HG02840 (cell line): ENCODE results near the gene CERS6.
"Not testable (repeated sequence)": the region's sequence is repeated elsewhere in the genome, so short reads cannot be mapped to it uniquely, and the experiment has no call there.

Source experiments
- ATAC-seq: cut with Tn5 transposase; IDR thresholded peaks from one replicate; pipeline ENCODE4 v1.9.1; 2021; ENCODE audit warnings: mild to moderate bottlenecking, moderate library complexity, moderate number of reproducible peaks; ENCODE audit not compliant: unreplicated experiment, low FRiP score

The CERS6 gene, protein sequence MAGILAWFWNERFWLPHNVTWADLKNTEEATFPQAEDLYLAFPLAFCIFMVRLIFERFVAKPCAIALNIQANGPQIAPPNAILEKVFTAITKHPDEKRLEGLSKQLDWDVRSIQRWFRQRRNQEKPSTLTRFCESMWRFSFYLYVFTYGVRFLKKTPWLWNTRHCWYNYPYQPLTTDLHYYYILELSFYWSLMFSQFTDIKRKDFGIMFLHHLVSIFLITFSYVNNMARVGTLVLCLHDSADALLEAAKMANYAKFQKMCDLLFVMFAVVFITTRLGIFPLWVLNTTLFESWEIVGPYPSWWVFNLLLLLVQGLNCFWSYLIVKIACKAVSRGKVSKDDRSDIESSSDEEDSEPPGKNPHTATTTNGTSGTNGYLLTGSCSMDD

DNA sequence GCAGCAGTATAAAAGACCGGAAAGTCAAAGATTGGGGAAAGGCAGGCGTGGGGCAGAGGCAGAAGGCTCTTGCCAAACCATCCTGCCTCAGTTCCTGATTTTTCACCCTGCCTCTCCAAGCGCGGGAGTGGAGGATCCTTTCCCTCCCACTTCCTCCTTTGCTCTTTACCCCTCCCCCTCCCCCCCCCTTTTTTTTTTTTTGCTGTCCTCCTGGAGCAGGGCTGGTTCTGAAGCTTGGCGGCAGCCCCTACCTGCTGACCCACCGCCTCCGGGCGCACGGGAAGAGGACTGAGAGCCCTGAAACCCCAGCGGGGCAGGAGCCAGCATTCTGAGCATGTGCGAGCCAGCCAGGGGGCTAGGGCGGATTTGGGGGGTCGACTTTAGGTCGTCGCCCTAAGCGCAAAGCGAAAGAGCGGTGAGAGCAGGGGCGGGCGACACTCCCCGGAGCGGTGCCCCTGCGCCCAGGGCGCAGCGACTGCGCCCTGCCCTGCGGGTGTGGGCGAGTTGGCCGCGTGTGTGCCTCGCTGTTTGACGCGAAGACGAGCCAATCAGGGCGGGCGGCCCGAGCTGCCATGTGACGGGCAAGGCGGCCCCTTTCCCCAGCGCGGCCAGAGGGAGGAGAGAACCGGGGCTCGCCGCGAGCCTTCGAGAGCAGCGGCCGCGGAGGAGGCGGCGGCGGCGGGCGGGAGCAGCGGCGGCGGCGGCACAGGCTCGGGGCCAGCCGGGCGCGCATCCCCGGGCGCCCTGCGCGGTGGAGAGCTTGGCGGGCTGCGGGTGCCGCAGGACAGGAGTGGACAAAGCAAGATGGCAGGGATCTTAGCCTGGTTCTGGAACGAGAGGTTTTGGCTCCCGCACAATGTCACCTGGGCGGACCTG, at the start of gene CERS6:
CERS6 (plus strand) TSS at position 628 of the 876 bp plus-strand sequence; CDS start at position 805, 177 bp downstream.
- peak; percentile 89 for ATAC-seq

DNA sequence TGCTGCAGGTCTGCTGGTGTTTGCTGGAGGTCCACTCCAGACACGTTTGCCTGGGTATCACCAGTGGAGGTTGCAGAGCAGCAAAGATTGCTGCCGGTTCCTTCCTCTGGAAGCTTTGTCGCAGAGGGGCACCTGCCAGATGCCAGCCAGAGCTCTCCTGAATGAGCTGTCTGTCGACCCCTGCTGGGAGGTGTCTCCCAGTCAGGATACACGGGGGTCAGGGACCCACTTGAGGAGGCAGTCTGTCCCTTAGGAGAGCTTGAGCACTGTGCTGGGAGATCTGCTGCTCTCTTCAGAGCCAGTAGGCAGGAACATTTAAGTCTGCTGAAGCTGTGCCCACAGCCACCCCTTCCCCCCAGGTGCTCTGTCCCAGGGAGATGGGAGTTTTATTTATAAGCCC, 43.8 kb upstream of the CERS6 start:
- not testable (repeated sequence) for ATAC-seq

DNA sequence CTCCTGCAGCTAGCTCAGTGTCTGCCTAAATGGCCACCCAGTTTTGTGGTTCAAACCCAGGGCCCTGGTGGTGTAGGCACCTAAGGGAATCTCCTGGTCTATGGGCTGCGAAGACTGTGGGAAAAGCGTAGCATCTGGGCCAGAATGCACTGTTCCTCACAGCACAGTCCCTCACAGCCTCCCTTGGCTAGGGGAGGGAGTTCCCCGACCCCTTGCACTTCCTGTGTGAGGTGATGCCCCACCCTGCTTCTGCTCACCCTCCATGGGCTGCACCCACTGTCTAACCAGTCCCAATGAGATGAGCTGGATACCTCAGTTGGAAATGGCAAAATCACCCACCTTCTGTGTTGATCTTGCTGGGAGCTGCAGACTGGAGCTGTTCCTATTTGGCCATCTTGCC, 43.0 kb upstream of the CERS6 start:
- ATAC-seq, result not testable (repeated sequence)

DNA sequence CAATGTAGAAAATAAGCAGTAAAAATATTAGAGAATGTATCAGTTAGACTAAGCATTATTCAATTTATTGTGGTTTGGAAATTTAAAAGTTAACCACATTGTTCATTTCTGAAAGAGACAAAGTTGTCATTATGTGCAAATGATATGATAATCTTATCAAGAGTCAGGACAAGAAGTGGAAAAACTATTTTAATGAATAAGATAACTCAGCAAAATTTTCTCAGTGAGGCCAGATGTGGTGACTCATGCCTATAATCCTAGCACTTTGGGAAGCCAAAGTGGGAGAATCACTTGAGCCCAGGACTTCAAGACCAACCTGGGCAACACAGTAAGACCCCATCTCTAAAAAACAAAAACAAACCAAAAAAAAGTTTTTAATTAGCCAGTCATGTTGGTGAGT, 39.5 kb upstream of the CERS6 start:
- ATAC-seq, result no peak

DNA sequence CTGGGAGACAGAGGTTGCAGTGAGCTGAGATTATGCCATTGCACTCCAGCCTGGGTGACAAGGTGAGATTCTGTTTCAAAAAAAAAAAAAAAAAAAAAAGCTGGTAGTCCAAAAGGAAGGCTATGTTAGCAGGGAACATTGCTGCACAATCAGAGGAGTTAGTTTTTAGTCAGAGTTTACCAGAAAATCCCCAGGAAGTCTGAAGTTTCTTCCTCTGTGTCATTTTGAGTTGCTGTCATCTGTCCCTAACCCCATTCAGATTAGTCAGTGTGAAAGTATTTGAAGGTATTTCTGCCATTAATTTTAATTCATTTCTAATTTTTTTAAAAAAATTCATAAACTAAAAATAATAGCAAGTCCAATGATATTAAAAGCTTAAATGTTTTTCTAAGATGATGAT, 33.5 kb upstream of the CERS6 start:
- peak; percentile 88 for ATAC-seq

DNA sequence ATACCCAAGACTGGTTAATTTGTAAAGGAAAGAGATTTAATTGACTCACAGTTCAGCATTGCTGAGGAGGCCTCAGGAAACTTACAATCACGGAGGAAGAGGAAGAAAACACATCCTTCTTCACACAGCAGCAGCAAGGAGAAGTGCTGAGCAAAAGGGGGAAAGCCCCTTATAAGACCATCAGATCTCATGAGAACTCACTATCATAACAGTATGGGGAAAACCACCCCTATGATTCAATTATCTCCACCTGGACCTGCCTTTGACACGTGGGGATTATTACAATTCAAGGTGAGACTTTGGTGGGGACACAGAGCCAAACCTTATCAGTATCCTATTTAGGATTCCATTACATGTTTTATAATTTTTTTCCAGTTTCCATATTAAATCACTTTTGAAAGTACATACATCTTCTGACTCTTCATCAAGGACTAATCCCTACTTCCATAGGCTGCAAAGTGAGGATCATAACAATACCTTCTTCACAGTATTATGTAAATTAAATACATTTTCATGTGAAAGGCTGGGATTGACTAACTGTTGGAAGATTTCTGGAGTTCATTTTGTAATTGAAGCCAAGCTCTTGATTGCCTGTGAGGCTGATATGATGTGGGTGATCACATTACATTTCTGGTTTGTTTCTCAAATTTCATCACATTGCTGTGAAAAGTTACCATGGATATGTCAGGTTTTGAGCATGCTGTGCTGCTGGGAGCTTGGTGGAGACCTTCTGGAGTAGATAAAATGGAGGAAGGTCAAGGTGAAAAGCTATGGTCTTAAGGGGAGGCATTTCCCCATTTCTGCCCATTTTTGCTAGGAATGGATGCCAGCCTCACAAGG, 31.7 kb upstream of the CERS6 start:
- ATAC-seq, result no peak

DNA sequence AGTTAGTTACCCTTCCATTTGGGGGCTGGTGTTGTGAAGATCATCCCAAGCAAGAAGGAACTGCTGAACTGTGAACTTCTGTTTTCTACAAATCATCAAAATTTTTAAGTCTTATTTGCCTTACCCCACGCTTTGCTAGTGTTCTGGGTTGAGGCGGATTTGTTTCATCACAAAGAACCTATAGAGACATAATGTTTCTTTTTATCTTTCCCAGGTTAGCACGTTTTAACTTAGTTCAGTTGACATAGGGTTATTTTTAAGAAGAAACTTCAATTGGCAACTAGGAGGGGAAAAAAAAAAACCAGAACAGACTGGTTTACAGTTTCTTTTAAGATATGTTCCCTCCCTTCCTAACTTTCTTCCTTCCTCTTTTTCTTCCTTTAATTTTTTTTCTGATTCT, 31.1 kb upstream of the CERS6 start:
- ATAC-seq, result no peak

DNA sequence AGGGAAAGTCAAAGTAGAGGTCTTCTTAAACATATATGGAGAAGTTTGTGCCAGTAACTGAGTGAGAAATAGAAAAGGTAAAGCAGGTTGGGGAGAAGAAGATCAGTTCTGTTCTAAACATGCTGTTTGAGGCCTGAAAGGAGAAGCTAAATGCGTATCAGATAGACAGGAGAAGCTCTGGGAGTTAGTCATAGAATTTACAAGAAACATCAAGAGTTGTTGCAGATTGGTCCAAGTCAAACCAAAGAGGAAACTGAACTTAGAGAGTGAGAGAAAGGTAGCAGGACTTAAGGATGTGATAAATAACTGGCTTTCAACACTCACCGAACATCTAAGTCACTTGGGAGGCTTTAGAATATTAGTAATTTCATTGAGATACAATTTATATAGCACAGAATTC, 29.2 kb upstream of the CERS6 start:
- no peak for ATAC-seq

DNA sequence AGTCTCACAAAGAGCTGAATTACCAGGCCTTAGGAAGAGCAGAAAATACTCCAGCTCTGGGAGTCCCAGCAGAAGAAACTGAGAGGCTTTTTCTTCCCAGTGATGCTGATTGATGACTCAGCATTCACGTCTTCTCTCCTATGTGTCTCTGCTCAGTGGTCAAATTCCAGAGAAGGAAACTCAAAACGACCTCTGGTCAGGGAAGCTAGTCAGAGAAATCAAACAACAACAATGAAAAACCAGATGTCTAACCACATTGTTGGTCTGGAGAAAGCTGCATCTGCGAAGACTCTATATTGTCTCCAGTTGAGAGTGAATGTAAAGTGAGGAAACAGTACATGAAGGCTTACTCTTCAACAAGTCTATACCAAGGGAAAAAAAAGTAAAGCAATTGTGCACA, 28.6 kb upstream of the CERS6 start:
- ATAC-seq, result no peak

DNA sequence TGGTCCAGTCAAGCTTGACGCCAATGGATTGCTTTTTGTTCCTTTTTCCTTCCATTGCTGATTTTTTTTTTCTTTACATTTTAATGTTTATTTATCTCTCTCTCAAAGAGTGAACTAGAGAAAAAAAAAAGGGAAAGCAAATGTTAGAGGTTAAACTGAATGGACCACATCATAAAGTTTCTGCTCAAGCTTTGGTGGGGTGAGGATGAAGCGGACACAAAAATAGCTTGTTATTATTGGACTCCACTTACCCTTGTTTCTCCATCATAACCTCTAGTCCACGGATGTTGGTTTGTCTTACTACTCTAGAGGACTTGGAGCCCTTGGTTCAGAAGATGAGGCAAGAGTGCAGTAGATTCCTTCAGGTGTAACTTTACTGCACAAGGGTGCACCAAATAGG, 27.6 kb upstream of the CERS6 start:
- no peak for ATAC-seq

DNA sequence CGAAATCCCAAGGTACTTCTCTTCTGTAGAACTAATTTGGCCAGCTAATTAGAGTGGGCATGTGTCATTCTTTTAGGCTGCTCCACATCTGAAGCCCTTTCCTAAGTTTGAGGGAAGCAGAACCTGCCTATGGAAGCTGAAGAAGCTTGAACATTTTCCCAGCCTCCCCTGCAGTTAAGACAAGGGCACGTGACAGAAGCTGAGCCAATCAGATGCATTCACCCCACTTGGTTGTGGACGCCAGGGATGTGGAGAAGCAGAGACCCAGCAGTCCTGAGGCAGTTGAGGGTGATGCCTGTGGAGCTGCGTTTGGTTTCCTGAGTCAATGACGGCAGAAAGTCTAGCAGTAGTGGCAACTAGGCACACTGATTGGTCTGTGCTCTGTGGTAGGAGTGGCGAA, 26.1 kb upstream of the CERS6 start:
- ATAC-seq, result no peak

DNA sequence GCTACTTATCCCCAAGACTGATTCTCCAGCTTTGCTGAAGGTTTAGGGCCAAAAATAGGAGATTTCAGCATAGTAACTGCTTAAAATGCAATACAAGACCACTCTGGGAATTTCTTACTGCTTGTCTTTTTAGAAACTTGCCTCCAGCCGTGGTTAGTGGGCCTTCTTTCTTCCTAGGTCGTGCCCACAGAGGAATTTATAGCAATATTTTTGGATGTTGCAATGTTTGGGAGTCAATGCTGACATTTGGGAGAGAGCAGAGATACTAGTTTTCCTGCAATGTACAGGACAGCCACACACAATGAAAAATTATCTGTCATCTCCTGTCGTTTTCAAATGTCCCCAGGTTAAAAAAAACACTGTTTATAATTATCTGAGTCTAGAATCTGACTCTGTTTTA, 25.6 kb upstream of the CERS6 start:
- no peak for ATAC-seq

DNA sequence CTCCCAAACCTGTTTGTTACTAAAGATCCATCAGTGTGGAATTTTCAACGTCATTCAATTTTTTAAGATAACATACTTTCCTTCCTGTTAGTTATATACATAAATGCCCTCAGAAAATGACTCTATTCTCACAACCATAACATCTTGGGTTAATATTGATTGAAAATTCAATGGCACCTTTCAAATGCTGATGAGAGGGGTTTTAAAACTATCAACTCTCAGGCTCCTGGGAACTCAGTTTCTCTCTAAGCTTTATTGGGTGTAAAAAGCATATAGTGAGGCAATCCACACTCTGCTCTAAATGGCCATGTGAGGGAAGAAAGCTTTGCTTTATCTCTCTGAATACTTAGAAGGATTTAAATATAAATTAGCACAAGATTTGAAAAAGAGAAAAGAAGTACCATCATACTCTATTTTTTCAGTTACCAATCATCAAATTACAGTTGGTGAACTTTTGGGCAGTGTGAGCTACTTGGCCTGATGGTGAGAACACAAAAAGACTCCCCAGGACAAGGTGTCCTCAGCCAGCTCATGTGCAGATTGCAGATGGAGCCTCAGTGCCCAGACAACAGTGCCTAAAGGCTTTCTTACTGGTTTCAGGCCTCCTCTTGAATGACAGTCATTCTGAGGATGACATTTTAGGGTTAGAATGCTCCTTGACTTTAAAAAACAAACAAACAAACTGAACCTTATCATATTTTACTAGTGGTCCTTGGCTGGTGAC, 24.6 kb upstream of the CERS6 start:
- no peak for ATAC-seq

DNA sequence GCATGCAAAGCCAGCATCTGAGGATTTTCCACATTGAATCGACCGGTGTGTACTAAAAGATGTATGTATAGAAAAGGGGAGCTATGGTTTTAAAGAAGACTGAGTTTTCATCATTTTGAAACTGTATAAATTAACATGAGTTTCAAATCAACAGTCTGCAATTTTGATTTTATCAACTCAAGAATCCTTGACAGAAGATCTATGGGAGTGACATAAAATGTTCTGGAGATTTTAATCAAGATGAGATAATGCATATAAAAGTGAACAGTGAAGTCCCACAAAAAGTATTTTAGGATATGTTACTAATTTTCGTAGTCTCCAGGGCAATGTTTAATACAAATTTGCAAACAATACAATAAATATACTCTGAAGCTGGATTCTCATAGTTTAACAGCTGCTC, 24.0 kb upstream of the CERS6 start:
- ATAC-seq, result no peak

DNA sequence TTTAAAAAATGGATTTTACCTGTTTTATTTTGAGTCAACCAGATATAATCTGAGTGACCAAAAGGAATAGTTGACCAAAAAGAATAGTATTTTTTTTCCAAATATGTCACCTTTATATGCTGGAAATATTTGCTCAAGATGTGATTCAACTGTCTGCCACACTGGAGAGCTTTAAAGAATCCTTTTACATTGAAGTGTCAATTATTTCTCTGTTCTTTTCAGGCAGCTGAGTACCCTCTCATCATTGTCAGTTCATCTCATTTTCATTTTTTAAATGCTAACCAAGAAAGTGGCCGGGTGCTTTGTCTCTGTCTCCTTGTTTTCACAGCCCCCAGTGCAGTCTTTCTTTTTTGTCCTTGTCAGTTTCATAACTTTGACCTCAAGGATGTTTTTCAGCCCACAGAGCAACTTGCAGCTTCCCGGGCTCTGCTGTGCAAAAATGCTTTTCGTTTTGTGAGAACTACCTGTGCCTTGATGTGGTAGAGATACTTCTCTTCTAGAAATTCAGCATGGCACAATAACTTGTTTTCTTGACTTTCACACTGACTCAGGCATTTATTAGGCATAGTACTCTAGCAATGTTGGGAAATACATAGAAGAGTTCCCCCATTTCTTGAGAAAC, 23.4 kb upstream of the CERS6 start:
- no peak for ATAC-seq

DNA sequence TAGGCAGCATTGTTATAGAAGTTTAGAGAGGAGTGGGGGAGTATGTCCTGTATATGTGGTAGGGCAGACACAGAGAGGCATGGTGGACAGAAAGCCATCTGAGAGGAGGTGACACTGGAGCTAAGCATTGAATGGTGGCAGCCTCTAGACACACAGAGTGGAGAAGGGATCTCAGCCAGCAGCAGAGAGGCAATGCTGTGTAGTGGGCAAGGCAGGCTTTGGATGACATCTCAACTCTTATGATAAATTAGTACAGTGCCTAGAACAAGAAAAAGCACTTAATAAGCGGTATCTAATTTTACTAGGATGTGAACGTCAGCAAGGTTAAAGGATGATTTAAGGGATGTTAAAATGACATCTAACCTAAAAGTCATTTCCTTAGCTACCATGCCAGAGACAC, 22.5 kb upstream of the CERS6 start:
- no peak for ATAC-seq

DNA sequence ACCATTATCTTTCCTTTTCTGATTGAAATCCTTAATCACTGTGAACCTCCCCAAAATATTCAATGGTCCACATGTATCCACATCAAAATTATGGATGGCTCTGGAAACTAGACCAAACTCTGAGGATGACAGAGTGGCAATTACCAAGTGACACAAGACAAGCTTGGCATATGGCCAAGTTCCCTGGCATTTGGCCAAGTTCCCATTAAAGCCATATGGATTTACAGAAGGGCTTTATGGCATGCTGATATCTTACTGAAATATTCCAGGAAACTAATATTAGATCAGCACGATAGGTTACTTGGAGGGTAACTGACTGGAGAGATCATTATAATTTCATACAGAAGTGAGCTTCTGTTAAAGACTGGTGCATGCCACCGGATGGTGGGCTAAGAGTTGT, 21.9 kb upstream of the CERS6 start:
- no peak for ATAC-seq

DNA sequence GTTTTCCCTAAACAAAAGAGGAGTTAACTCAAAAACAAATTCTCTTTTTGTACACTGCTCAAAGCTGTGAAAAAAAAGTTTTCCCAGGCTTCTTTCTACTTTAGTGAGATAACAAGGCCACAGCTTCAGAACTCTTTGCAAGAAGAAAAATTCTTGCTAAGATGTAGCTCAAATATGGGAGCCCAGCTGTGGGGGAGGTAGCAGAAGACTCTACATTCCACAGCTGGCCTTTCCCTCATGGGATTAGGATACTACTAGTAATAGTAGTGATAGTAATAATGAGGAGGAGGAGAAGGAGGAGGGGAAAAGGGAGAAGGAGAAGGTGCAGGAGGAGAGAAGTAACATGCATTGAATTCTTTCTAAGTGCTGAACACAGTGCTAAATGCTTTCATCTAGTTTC, 19.2 kb upstream of the CERS6 start:
- no peak for ATAC-seq

DNA sequence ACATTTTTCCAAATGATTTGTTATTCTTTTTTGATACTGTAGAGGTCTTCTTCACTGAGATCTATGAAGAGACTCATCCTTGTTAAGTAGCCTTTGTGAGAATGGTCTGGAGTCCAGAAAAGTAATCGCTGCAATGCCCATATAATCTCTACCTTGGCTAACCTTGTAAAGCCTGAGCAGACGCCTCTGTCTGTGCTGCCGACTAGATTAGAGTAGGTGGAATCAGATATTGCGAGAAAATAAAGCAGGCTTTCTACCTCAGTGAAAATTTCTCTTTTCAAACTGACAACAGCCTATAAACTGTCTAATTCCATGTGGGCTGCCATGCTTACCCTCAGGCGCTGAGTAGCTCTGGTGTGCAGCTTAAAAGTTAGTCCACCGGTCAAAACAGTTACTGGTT, 17.5 kb upstream of the CERS6 start:
- no peak for ATAC-seq

DNA sequence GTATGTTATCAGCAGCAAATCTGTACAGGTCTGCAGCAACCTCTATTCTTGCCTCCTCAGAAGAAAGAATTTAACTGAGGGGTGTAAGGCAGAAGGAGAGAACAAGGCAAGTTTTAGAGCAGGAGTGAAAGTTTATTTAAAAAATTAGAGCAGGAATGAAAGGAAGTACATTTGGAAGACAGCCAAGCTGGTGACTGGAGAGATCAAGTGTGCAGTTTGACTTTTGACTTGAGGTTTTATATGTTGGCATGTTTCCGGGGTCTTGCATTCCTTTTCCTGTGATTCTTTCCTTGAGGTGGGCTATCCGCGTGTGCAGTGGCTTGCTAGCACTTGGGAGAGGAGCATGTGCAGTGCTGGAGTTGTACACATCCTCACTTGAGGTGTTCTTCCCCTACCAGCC, 16.5 kb upstream of the CERS6 start:
- ATAC-seq, result no peak
